ENCODE data around the gene FAM53A. TPM values are rescaled to one million over a fixed set of nuclear protein-coding genes. Genes with fewer than 3 reads are reported as not detected.

Gene FAM53A
- total and polyA plus RNA-seq, 2 of the 13 experiments (the other 11 are each of a cell fraction or from before 2014, with no cell fraction given): 0.48 to 1.1 TPM

DNA sequence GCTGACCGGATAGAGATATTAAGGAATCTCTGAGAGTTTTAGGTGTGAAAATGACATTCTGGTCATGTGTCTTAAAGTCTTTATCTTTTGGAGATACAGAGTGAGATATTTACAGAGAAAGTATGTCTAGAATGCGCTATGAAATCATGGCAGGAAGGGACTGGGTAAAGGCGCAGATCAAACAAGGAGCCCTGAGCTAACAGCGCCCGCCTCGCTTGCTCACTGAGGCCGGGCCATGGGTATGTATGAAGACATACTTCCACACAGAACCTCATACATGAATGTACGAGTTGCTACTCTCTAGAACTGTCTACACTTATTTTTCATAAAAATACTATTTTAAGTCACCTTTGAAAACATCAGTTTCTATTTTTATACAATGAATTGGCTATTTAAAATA is 20.0 kb downstream of the FAM53A start (continued):
- TF ChIP-seq, protein P1, sequence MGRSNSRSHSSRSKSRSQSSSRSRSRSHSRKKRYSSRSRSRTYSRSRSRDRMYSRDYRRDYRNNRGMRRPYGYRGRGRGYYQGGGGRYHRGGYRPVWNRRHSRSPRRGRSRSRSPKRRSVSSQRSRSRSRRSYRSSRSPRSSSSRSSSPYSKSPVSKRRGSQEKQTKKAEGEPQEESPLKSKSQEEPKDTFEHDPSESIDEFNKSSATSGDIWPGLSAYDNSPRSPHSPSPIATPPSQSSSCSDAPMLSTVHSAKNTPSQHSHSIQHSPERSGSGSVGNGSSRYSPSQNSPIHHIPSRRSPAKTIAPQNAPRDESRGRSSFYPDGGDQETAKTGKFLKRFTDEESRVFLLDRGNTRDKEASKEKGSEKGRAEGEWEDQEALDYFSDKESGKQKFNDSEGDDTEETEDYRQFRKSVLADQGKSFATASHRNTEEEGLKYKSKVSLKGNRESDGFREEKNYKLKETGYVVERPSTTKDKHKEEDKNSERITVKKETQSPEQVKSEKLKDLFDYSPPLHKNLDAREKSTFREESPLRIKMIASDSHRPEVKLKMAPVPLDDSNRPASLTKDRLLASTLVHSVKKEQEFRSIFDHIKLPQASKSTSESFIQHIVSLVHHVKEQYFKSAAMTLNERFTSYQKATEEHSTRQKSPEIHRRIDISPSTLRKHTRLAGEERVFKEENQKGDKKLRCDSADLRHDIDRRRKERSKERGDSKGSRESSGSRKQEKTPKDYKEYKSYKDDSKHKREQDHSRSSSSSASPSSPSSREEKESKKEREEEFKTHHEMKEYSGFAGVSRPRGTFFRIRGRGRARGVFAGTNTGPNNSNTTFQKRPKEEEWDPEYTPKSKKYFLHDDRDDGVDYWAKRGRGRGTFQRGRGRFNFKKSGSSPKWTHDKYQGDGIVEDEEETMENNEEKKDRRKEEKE (IDR thresholded peaks at IDR 0.05): no peak

DNA sequence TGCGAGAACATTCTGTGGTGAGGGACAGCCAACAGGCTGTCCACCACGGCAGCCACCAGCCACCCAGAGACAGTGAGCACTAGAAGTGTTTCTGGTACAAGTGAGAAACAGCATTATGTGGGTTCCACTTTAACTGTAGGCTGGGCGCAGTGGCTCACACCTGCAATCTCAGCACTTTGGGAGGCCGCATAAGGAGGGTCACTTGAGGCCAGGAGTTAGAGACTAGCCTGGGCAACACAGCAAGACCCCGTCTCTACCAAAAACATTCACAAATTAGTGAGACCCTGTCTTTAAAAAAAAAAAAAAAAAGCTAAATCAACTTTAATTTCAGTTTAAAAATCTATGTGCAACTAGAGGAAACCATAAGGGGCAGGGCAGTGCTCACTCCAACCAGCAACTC is 20.6 kb downstream of the FAM53A start:
- ChIA-PET CTCF (ENCODE audit: low intra/inter-chr PET ratio, low total read pairs) (no interaction called here), POLR2A (no interaction called here)
- BruUV-seq (replicated peaks): no TSS peak
- H3K4me3 ChIP-seq (replicated peaks in 1 of 3; ENCODE audit: insufficient read depth in 1 of 3, low read depth in 2 of 3, low read length in 3 of 3): no peak overlapping the region
- 0 out of 5 replicates have a peak, but pooled peaks cover 0 to under 1% of the 10 kb centered on the region in 2 experiments for H3K27me3 ChIP-seq (ENCODE audit: control insufficient read depth in 1 of 2, insufficient read depth in 2 of 2, low read length in 2 of 2)
- intact Hi-C loops (cut with micrococcal nuclease; ENCODE audit: unreplicated experiment): no loop called here
- H4K20me1 ChIP-seq (ENCODE audit: insufficient read depth, low read length): no peaks in the 10 kb centered on the region
- no peaks in the 10 kb centered on the region for H3K36me3 ChIP-seq (replicated peaks in 1 of 2; ENCODE audit: control insufficient read depth in 1 of 2, insufficient read depth in 2 of 2, low read length in 2 of 2)
- in situ Hi-C loops (cut with HindIII; ENCODE audit: extremely low pct_ligation_motif_present, low pct_unique_long_range_greater_than_20kb): no loop called here
- H3K27ac ChIP-seq (ENCODE audit: extremely low read length, insufficient read depth, low read length): no peak overlapping the region
- no peak overlapping the region for H3K9ac ChIP-seq (ENCODE audit: insufficient read depth, low read depth, low read length)
- H2AFZ ChIP-seq (ENCODE audit: low read length): no peak overlapping the region
- H3K4me2 ChIP-seq (ENCODE audit: low read depth, low read length): no peak overlapping the region
- WGBS (ENCODE audit: low lambda C conversion rate): 56% methylated on average over 3 of the region's 5 CpGs
- no peaks in the 10 kb centered on the region for H3K79me2 ChIP-seq (ENCODE audit: insufficient read depth, low read length)
- no peaks in the 10 kb centered on the region for H3K9me3 ChIP-seq (ENCODE audit: low read length)
- ATAC-seq (no peak), DNase-seq (ENCODE audit: low spot score) (no peak), FAIRE-seq (no peak)
- H3K4me1 ChIP-seq (ENCODE audit: insufficient read depth, low read length): peaks cover 12% of the 10 kb centered on the region
- TF ChIP-seq, protein P2, sequence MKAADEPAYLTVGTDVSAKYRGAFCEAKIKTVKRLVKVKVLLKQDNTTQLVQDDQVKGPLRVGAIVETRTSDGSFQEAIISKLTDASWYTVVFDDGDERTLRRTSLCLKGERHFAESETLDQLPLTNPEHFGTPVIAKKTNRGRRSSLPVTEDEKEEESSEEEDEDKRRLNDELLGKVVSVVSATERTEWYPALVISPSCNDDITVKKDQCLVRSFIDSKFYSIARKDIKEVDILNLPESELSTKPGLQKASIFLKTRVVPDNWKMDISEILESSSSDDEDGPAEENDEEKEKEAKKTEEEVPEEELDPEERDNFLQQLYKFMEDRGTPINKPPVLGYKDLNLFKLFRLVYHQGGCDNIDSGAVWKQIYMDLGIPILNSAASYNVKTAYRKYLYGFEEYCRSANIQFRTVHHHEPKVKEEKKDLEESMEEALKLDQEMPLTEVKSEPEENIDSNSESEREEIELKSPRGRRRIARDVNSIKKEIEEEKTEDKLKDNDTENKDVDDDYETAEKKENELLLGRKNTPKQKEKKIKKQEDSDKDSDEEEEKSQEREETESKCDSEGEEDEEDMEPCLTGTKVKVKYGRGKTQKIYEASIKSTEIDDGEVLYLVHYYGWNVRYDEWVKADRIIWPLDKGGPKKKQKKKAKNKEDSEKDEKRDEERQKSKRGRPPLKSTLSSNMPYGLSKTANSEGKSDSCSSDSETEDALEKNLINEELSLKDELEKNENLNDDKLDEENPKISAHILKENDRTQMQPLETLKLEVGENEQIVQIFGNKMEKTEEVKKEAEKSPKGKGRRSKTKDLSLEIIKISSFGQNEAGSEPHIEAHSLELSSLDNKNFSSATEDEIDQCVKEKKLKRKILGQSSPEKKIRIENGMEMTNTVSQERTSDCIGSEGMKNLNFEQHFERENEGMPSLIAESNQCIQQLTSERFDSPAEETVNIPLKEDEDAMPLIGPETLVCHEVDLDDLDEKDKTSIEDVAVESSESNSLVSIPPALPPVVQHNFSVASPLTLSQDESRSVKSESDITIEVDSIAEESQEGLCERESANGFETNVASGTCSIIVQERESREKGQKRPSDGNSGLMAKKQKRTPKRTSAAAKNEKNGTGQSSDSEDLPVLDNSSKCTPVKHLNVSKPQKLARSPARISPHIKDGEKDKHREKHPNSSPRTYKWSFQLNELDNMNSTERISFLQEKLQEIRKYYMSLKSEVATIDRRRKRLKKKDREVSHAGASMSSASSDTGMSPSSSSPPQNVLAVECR (CRISPR knock-in tag; IDR thresholded peaks at IDR 0.05; ENCODE audit: borderline replicate concordance): no peak
- TF ChIP-seq ZMYM3 (CRISPR knock-in tag; IDR thresholded peaks at IDR 0.05): no peak
- no peak for TF ChIP-seq ZFX (CRISPR knock-in tag; IDR thresholded peaks at IDR 0.05; ENCODE audit: low read depth)
- no peak for TF ChIP-seq HMG20A (CRISPR knock-in tag; IDR thresholded peaks at IDR 0.05; ENCODE audit: borderline replicate concordance)
- TF ChIP-seq BCL6 (CRISPR knock-in tag; IDR thresholded peaks at IDR 0.05): no peak
- no peak for TF ChIP-seq KLF16 (CRISPR knock-in tag; IDR thresholded peaks at IDR 0.05)
- no peak for TF ChIP-seq ZFY (CRISPR knock-in tag; IDR thresholded peaks at IDR 0.05)
- no peak for TF ChIP-seq MTA1 (CRISPR knock-in tag; IDR thresholded peaks at IDR 0.05; ENCODE audit: borderline replicate concordance)
- TF ChIP-seq ZNF747 (CRISPR knock-in tag; IDR thresholded peaks at IDR 0.05; ENCODE audit: borderline replicate concordance): no peak
- TF ChIP-seq ZNF432 (CRISPR knock-in tag; IDR thresholded peaks at IDR 0.05; ENCODE audit: borderline replicate concordance): no peak
- TF ChIP-seq, protein P3, sequence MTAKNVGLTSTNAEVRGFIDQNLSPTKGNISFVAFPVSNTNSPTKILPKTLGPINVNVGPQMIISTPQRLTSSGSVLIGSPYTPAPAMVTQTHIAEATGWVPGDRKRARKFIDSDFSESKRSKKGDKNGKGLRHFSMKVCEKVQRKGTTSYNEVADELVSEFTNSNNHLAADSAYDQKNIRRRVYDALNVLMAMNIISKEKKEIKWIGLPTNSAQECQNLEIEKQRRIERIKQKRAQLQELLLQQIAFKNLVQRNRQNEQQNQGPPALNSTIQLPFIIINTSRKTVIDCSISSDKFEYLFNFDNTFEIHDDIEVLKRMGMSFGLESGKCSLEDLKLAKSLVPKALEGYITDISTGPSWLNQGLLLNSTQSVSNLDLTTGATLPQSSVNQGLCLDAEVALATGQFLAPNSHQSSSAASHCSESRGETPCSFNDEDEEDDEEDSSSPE (CRISPR knock-in tag; IDR thresholded peaks at IDR 0.05): no peak
- no peak for TF ChIP-seq ATF7-NPFF (CRISPR knock-in tag; IDR thresholded peaks at IDR 0.05; ENCODE audit: low read depth)
- no peak for TF ChIP-seq ZNF24 (IDR thresholded peaks at IDR 0.05)
- TF ChIP-seq NFRKB (IDR thresholded peaks at IDR 0.05): no peak
- no peak for TF ChIP-seq ZNF567 (CRISPR knock-in tag; IDR thresholded peaks at IDR 0.05; ENCODE audit: borderline replicate concordance)

Measured in HepG2 (cell line).